Cardiac muscle cell (in vitro differentiated cells and primary cell): Measurements from ENCODE around the gene KRTAP3-1. TPM values are rescaled to one million over a fixed set of nuclear protein-coding genes. Genes with fewer than 3 reads are reported as not detected.

Source experiments
- DNase-seq, 2 donors: peaks; one replicate each; pipeline versions ENCODE4 v3.0.0 to v3.0.0-alpha.2; 2010 to 2017; ENCODE audit warnings: low read depth in 1 of 2, low spot score in 1 of 2
- H3K27ac ChIP-seq: fragments of 200-600 bp; sonication (generic); 2 replicates; pipeline ENCODE4 v1.5.1; 2016
- H3K27me3 ChIP-seq: fragments of 200-600 bp; sonication (generic); 2 replicates; pipeline ENCODE4 v1.6.0; 2016; ENCODE audit warnings: control low read depth
- H3K36me3 ChIP-seq: fragments of 200-600 bp; sonication (generic); 2 replicates; pipeline ENCODE4 v1.5.1; 2016; ENCODE audit warnings: control low read depth
- H3K4me1 ChIP-seq: fragments of 200-600 bp; sonication (generic); 2 replicates; pipeline ENCODE4 v1.8.1; 2017; ENCODE audit warnings: low read depth, mild to moderate bottlenecking, mixed run types
- H3K4me3 ChIP-seq: fragments of 200-600 bp; sonication (generic); 2 replicates; pipeline ENCODE4 v1.5.1; 2016; ENCODE audit warnings: mild to moderate bottlenecking
- H3K9me3 ChIP-seq: fragments of 200-600 bp; sonication (generic); 2 replicates; pipeline ENCODE4 v1.5.1; 2017; ENCODE audit warnings: low read depth, mild to moderate bottlenecking, control low read depth
- CTCF ChIP-seq: IDR thresholded peaks from 2 replicates; pipeline ENCODE4 v1.5.1; 2012; ENCODE audit warnings: low read depth, mild to moderate bottlenecking, low read length
- polyA plus RNA-seq: library from polyadenylated mRNA; unstranded; fragments of >200 nt; fragmentation: Nextera tagmentation; extraction: Ambion mirVana; gene quantifications from 2 replicates; pipeline ENCODE4 v1.2.1, GENCODE V29; 2016
- total RNA-seq: library from RNA; depleted of rRNA; stranded (reverse); fragments of >200 nt; gene quantifications from 2 replicates; pipeline ENCODE4 v1.2.3, GENCODE V29; 2016

KRTAP3-1 gene
- total and polyA plus RNA-seq, 2 experiments from 2014 or later: not detected

DNA sequence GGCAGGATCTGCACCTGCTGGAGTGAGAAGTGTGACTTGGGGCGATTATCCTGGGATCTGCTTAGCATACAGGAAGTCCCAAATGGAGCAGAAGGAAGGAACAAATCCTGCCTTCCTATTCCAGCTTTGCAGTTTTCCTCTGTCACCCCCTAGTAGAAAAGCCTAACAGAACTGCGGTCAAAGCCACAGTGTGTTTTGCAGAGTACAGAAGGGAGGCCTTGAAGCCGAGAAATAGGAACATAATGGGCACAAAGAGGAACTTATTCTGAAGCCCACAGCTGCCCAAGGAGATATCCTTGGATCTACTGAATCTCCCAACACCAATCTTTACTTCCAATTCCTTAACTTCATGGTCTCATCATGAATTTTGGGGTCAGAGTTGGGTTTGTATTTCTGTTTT is 9.6 kb upstream of the KRTAP3-1 start:
- no peak for DNase-seq
- H3K36me3 ChIP-seq: no peaks in the 10 kb centered on the region
- no peaks in the 10 kb centered on the region for H3K4me1 ChIP-seq
- H3K4me3 ChIP-seq: no peak overlapping the region
- H3K27me3 ChIP-seq: no peaks in the 10 kb centered on the region
- no peak overlapping the region for H3K27ac ChIP-seq
- H3K9me3 ChIP-seq: no peaks in the 10 kb centered on the region
- no peak for TF ChIP-seq CTCF

GRCh38 chr17:41016578-41017215 is 7.8 kb upstream of the KRTAP3-1 start:
- TF ChIP-seq CTCF: no peak
- no peak for DNase-seq

DNA sequence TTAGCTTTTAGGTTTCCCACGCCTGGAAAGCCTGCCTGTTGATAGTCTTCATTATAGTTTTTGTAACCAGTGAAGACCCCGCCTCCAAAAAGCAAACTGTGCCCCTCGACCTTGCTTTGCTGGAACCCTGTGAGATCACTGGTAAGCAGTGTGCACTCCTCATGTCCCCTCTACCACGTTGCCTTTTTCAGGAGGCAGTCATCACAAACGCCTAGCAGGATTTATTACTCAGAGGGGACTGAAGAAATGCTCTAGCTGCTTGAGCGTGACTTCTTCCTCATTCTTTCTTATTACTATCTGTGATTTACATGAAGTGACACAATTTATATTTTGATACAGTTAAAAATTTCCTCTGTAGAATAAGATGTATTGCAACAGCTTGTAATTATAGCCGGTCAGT is 6.5 kb upstream of the KRTAP3-1 start:
- Histone ChIP-seq H3K4me3 (no peak overlapping the region), H3K4me1 (no peaks in the 10 kb centered on the region), H3K9me3 (no peaks in the 10 kb centered on the region), H3K27me3 (no peaks in the 10 kb centered on the region), H3K27ac (no peak overlapping the region), H3K36me3 (no peaks in the 10 kb centered on the region)
- no peak for DNase-seq
- no peak for TF ChIP-seq CTCF

More at GRCh38 chr17:41016578-41017215, 7.8 kb upstream of the KRTAP3-1 start:
- H3K4me3 ChIP-seq: no peak overlapping the region
- H3K36me3 ChIP-seq: no peaks in the 10 kb centered on the region
- H3K4me1 ChIP-seq: no peaks in the 10 kb centered on the region
- H3K27ac ChIP-seq: no peak overlapping the region
- H3K27me3 ChIP-seq: no peaks in the 10 kb centered on the region
- H3K9me3 ChIP-seq: no peaks in the 10 kb centered on the region

DNA sequence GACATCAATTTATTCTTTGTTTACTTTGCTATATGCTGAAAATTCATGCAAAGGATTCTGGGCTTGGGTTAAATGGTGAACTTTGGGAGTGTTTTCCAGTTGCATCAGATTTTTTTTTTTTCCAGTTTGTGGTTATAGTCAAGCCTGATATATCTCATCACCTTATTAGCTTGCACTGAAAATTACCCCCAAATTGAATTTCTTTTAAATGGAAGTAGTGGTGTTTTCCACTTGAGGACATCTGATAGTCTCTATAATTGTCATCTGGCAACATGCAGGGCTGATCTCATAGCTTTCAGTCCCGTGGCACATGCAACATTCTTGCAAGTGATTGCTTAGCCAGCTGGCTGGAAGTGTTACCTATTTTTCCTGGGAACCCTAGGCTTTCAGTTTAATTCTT is 4.7 kb upstream of the KRTAP3-1 start:
- Histone ChIP-seq H3K4me1 (no peaks in the 10 kb centered on the region), H3K27ac (no peak overlapping the region), H3K36me3 (no peaks in the 10 kb centered on the region), H3K4me3 (no peak overlapping the region), H3K27me3 (no peaks in the 10 kb centered on the region), H3K9me3 (no peaks in the 10 kb centered on the region)
- no peak for DNase-seq
- no peak for TF ChIP-seq CTCF

- H3K4me1 ChIP-seq: no peaks in the 10 kb centered on the region
- H3K36me3 ChIP-seq: no peaks in the 10 kb centered on the region
- no peaks in the 10 kb centered on the region for H3K27me3 ChIP-seq
- no peak for DNase-seq
- no peaks in the 10 kb centered on the region for H3K9me3 ChIP-seq
- no peak overlapping the region for H3K27ac ChIP-seq
- H3K4me3 ChIP-seq: no peak overlapping the region
- TF ChIP-seq CTCF: no peak
These were observed 4.3 kb upstream of the KRTAP3-1 start for GRCh38 chr17:41013181-41013580.
